Tibial nerve (tissue), 4 donors: ENCODE data around the gene GALM. TPM values are rescaled to one million over a fixed set of nuclear protein-coding genes. Genes with fewer than 3 reads are reported as not detected.

Source experiments
- total RNA-seq, 4 donors: library from RNA; depleted of rRNA; stranded (reverse); fragments of >200 nt; gene quantifications; one replicate each; pipeline ENCODE4 v1.1.0, GENCODE V29; 2016

Gene GALM
- total RNA-seq, 4 donors from 2014 or later: 20.7 to 57.9 (median 34.2) TPM

Other genes with a start within 250 kb of the GALM start
- gene HNRNPLL, start 63.2 kb upstream of the GALM start, total RNA-seq: 10 to 100 TPM; 49.5 to 62.5 (median 53.5) TPM
- 10 to 100 TPM; 62.6 to 85.5 (median 80.9) TPM for gene SRSF7, start 85.2 kb downstream of the GALM start, total RNA-seq
- gene GEMIN6, start 112.1 kb downstream of the GALM start, total RNA-seq: 1 to 10 TPM; 1.4 to 9.8 (median 4.4) TPM
- gene DHX57, start 209.8 kb downstream of the GALM start, total RNA-seq: 10 to 100 TPM; 11.1 to 22.0 (median 13.4) TPM
- gene MORN2, start 209.9 kb downstream of the GALM start, total RNA-seq: 10 to 100 TPM in 2 of 4 donors, 1 to 10 TPM in 2; 6.1 to 17.2 (median 10.3) TPM
- 1 to 10 TPM; 2.5 to 9.3 (median 4.1) TPM for gene ARHGEF33, start 223.8 kb downstream of the GALM start, total RNA-seq